Measurements from ENCODE around the gene SLCO4A1.

SLCO4A1 gene

GRCh38 chr20:62642051-62642665 lies at the start of gene SLCO4A1:
SLCO4A1 (plus strand) TSS chr20:62642503; CDS start chr20:62656455, 13,952 bp downstream.
- peak; percentile 88 for DNase-seq (ENCODE audit: low spot score)

GRCh38 chr20:62592506-62593177 lies 49.7 kb upstream of the SLCO4A1 start:
- DNase-seq (ENCODE audit: low spot score) = no peak

GRCh38 chr20:62593616-62594015 lies 48.7 kb upstream of the SLCO4A1 start:
- DNase-seq (ENCODE audit: low spot score) = no peak

GRCh38 chr20:62595069-62595468 lies 47.2 kb upstream of the SLCO4A1 start:
- DNase-seq (ENCODE audit: low spot score) = no peak

- DNase-seq (ENCODE audit: low spot score) = no peak
Observed at GRCh38 chr20:62595491-62595890, 46.8 kb upstream of the SLCO4A1 start.

- no peak for DNase-seq (ENCODE audit: low spot score)
Observed at GRCh38 chr20:62596486-62596885, 45.8 kb upstream of the SLCO4A1 start.

GRCh38 chr20:62596921-62597320 lies 45.4 kb upstream of the SLCO4A1 start:
- DNase-seq (ENCODE audit: low spot score) = no peak

- DNase-seq (ENCODE audit: low spot score) = no peak
Observed at GRCh38 chr20:62597416-62598115, 44.7 kb upstream of the SLCO4A1 start.

- DNase-seq (ENCODE audit: low spot score) = no peak
Observed at GRCh38 chr20:62598761-62599194, 43.5 kb upstream of the SLCO4A1 start.

- DNase-seq (ENCODE audit: low spot score) = no peak
Observed at GRCh38 chr20:62599216-62600110, 42.8 kb upstream of the SLCO4A1 start.

GRCh38 chr20:62601172-62601571 lies 41.1 kb upstream of the SLCO4A1 start:
- no peak for DNase-seq (ENCODE audit: low spot score)

- no peak for DNase-seq (ENCODE audit: low spot score)
Observed at GRCh38 chr20:62601714-62602113, 40.6 kb upstream of the SLCO4A1 start.

- no peak for DNase-seq (ENCODE audit: low spot score)
Observed at GRCh38 chr20:62602550-62602949, 39.8 kb upstream of the SLCO4A1 start.

- peak; percentile 35 for DNase-seq (ENCODE audit: low spot score)
Observed at GRCh38 chr20:62603021-62603906, 39.0 kb upstream of the SLCO4A1 start.

- DNase-seq (ENCODE audit: low spot score) = no peak
Observed at GRCh38 chr20:62603907-62604785, 38.2 kb upstream of the SLCO4A1 start.

- DNase-seq (ENCODE audit: low spot score) = no peak
Observed at GRCh38 chr20:62604796-62605195, 37.5 kb upstream of the SLCO4A1 start.

- DNase-seq (ENCODE audit: low spot score) = no peak
Observed at GRCh38 chr20:62605236-62605943, 36.9 kb upstream of the SLCO4A1 start.

- no peak for DNase-seq (ENCODE audit: low spot score)
Observed at GRCh38 chr20:62606016-62606415, 36.3 kb upstream of the SLCO4A1 start.

- no peak for DNase-seq (ENCODE audit: low spot score)
Observed at GRCh38 chr20:62606551-62607201, 35.6 kb upstream of the SLCO4A1 start.
